Measurements from ENCODE around the gene LAMP2. TPM values are rescaled to one million over a fixed set of nuclear protein-coding genes. Genes with fewer than 3 reads are reported as not detected.

The LAMP2 gene
- 68.5 and 68.7 TPM in 2 replicates for total RNA-seq

DNA sequence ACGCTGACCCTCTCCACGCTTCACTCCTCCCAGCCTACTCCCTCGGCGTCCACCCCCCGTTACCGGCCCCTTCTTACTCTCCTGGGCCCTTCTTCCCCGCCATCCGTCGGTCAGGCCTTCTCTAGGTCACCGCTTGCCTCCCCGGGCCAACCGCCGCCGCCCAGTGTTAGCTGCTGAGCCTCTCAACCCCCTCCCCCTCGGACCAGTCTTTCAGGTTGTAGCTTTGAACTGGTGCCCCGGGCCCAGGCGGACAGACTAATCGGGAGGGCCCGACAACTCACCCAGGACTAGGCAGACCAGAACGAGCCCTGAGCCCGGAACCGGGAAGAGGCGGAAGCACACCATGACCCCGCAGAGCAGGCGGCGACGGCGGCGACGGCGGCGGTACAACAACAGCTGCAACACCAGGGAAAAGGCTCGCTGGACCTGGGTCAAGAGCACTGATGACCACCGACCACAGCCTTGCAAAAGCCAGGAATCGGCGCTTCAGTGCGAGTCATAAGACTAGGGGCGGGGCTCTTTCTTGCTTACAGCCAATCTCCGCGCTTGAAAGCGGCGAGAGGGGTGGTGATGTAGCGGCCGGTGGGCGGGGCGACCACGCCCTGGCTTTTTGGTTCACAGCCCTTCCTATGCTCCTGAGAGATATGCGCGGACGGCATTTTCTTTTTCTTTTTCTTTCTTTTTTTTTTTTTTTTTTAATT is at the start of gene LAMP2:
Gene LAMP2 (minus strand): TSS at position 472 of the 701 bp plus-strand sequence. CDS start 127 bp downstream, at position 345.
- intact Hi-C loops (cut with micrococcal nuclease), result loop anchor here (1.0 kb wide), 2 partner anchors 12 to 17 kb away; no protein-coding TSS in a partner anchor

DNA sequence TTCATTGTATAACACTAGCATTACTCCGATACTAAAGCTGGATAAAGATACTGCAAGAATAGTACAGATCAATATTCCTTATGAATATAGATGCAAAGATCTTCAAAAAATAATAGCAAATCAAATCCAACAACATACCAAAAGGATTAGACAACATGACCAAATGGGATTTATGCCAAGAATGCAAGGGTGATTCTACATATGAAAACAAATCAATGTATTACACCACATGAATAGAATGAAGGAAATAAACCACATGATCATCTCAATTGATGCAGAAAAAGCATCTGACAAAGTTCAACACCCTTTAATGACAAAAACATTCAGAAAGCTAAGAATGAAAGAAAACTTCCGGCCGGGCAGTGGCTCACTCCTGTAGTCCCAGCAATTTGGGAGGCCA is 48.8 kb upstream of the LAMP2 start:
- intact Hi-C loops (cut with micrococcal nuclease), result no loop called here

DNA sequence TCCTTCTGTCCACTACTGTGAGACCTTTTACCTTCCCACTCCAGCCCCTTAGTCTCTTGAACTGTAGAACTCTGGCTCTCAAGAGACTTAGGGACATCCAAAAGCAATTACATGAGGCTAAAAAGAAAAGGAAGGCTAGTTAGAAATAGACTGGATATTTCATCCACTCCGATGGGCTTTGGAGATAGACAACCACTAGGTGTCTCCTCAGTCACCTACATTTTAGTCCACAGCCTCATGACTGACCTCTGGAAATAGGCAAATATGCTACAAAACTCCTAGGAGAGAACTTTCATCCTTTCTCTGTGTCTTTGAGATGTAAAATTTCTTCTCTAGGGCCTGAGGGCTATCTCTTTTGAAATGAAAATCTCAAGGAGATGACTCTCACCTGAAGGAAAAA is 45.1 kb upstream of the LAMP2 start:
- intact Hi-C loops (cut with micrococcal nuclease), result no loop called here

DNA sequence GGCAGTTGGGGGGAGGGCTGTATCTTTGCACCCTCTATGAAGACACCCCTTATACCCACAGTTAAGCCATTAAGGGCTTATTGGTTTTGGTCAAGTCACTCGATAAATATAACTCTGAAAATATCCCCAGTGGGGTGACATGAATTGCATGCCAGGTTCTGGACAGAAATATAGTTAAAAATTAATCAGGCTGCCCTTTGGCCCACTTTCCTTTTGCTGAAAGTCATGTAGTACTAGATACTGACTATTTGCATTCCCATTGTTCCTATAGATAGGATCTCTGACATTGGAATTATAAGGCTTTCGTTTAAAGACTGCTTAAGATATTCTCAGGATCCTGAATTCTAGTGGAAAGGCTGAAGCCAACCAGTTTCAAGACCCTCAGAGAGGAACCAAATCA is 43.5 kb upstream of the LAMP2 start:
- intact Hi-C loops (cut with micrococcal nuclease), result no loop called here

DNA sequence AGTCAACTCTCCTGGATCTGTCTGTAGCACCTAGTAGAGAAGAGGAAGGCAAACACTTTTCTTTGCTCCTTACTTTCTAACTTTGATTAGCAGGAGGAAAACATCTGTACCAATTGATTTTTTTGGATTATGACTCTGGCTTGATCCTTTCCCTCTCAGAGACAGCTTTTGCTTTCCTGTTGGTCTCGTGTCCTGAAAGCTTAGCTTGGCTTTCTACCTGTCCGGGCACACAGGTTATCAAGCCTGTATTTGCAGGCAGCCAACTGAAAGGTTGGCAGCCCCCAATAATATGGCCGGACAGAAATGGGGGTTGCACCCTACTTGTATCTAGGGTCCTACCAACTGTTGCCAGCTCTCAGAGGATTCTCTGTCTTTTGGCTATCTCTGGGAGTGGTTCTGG is 43.1 kb upstream of the LAMP2 start:
- intact Hi-C loops (cut with micrococcal nuclease), result no loop called here

DNA sequence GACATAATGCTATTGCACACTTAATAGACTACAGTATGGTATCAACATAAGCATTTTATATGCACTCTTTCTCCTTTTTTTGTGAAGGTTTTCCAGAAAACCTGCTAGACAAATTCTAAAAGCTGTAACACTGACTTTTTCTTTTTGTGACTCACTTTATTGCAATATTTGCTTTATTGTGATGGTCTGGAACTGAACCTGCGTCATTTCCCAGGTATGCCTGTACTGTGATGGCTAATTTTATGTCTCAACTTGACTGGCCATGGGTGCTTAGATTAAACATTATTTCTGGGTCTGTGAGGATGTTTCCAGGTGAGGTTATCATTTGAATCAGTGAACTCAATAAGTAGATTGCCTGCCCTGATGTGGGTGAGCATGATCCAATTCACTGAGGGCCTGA is 35.5 kb upstream of the LAMP2 start:
- intact Hi-C loops (cut with micrococcal nuclease), result no loop called here

DNA sequence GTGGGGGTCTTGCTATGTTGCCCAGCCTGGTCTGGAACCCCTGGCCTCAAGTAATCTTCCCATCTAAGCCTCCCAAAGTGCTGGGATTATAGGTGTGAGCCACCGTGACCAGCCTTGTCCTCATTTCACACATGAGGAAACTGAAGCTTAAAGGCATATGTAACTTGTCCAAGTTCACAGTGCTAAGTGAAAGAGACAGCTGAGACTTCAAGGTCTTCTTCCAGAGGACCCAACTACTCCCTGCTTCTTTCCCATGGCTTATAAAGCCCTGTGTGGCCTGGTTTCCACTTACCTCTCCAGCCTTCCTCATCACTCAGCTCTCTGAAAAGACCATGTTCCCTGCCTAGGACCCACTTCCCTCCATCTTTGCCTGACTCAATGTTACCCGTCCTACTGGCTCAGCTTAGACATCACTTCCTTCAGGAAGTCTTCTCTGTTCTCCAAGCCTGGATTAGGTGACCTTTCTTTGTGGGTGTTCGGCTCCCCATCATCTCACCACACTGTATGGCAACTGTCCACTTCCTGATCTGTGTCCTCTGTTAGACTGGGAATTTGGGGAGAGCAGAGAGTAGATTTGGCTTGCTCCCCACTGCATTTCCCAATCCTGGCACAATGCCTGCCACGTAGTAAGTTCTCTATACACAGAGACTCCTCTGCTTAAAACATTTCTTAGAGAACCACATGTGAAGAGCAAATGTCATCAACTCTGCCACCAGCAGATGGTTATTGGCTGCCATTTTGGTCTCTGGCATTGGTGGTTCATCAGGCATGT is 30.4 kb upstream of the LAMP2 start:
- intact Hi-C loops (cut with micrococcal nuclease), result loop anchor here (2.0 to 10.0 kb wide), 2 partner anchors 1005 to 1079 kb away; no protein-coding TSS in a partner anchor

DNA sequence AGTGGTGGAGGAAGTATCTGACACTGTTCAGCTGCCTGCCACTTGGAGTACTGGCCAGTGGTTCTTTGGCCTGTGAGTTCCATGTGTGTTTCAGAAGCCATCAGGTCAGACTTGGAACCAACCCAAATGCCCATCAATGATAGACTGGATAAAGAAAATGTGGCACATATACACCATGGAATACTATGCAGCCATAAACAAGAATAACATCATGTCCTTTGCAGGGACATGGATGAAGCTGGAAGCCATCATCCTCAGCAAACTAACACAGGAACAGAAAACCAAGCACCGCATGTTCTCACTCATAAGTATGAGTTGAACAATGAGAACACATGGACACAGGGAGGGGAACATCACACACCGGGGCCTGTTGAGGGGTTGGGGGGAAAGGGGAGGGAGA is 21.0 kb upstream of the LAMP2 start:
- intact Hi-C loops (cut with micrococcal nuclease), result loop anchor here (10.0 kb wide), 1 partner anchor 1015 kb away; no protein-coding TSS in a partner anchor

DNA sequence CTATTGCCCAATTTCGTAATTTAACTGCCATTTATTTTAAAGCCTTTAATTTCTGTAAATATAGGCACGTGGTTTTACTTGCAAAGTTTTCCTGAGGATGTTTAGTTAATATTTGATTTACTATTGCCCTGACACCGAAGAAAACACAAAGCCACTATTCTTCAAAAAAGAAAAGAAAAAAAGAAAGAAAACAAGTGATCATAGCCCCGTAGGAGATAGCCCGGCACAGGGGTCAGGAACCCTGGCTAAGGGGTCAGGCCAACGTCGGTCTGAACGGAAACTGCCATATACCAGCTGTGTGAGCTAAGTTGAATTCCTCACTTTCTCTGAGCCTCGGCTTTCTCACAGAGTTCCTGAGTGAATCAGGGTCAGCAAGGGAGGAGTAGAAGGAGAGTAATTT is 17.7 kb upstream of the LAMP2 start:
- intact Hi-C loops (cut with micrococcal nuclease), result loop anchor here (1.0 to 5.0 kb wide), 5 partner anchors 12 to 821 kb away; partner anchors contain the start of genes C1GALT1C1, LAMP2 and ZBTB33

DNA sequence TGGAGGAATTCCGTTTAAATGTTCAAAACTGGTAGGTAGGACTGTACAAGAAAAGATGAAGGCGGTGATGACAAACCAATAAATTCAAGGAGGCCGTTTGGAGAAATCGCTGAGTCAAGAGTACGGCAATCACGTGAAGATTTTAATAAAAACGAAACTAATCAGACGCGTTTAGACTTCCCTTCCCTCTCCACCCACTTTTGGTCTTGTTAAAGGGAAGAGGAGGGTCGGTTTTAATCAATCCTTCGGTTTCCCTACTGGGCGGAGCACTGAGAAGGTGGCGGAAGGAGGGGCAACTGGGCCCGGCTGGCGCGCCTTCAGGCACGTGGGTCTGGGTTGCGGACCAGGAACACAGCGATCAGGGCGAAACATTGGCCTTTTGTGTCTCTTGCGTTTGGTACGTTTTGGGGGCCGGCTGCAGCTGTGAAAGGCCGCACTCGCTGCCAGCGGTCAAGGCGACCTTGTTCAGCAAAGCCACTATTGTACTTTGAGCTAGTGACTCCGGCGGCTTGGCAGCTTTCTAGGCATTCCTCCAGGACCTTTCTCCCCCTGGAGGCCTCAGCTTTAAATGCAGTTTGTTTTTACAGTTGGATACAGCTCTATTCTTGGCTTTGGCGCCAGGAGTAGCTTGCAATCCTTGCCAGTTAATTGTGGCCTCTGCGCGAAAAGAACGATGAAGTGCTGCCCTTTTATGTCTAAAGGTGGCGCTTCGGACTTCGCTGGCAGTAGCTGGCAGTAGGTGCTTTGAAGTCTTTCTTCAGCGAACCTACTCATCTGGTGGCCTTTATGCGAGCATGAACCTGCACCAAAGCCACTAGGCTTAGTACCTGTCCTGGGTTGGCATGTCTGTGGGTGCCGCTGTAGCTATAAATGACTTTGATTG is 16.8 kb upstream of the LAMP2 start:
- intact Hi-C loops (cut with micrococcal nuclease), result loop anchor here (1.0 to 5.0 kb wide), 7 partner anchors 12 to 821 kb away; partner anchors contain the start of genes C1GALT1C1, LAMP2 and ZBTB33

DNA sequence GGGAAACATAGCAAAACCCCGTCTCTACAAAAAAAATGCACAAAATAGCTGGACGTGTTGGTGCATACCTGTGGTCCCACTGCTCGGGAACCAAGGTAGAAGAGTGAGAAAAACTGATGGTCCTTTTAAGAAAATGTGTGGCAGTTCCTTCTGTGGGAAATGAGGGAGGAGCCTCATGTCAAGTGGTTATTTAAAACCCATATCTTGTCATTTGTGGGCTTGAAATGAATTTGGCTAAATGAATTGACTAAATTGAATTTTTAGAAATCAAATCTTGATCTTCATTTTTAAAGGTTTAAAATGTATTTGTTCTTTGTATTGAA is 16.2 kb upstream of the LAMP2 start:
- intact Hi-C loops (cut with micrococcal nuclease), result loop anchor here (1.0 to 5.0 kb wide), 4 partner anchors 28 to 822 kb away; partner anchors contain the start of gene ZBTB33

DNA sequence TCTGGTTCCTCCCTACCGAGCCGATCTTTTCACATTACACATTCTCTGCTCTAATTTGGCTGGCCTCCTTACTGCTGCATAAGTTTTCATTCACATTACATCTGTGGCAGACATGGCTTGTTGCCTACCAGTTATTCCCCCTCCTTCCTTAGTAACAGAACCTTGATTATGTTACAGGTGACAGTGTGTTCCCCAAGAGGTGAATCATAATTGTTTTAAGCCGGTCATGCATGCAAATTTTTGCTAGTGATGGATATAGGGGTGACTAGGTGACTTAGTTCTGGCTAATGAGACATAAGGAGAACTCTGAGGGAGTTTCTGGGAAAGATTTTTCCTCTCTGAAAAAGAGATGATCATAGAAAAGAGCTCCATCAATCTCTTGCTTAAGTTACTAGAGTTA is 8.4 kb upstream of the LAMP2 start:
- intact Hi-C loops (cut with micrococcal nuclease), result no loop called here

DNA sequence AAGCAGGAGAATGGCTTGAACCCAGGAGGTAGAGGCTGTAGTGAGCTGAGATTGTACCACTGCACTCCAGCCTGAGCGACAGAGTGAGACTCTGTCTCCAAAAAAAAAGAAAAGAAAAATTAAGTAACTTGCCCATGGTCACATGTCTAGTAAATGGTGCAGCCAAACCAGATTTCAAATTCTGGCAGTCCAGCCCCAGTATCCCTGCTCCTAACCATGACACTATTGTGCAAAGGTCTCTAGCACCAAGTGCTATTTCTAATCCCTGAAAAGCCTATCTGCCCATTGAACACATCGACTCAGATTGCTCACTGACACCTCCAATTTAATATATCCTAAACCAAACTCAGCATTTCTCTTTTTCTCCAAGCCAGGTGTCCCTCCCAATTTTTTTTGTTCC is 7.6 kb upstream of the LAMP2 start:
- intact Hi-C loops (cut with micrococcal nuclease), result no loop called here

DNA sequence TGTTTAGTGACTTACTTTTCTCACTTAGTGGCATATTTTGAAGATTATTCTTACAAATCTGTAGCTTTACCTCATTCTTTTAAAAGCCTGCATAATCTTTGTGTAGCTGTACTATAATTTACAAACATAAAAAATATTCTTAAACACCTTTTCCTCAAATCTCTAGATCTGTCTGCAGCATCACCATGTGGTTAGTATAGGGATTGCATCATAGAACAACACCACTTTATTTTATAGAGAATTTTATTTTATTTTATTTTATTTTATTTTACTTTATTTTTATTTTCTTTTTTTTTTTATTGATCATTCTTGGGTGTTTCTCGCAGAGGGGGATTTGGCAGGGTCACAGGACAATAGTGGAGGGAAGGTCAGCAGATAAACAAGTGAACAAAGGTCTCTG is 6.4 kb upstream of the LAMP2 start:
- intact Hi-C loops (cut with micrococcal nuclease), result loop anchor here (1.0 kb wide), 2 partner anchors 95 to 110 kb away; no protein-coding TSS in a partner anchor

DNA sequence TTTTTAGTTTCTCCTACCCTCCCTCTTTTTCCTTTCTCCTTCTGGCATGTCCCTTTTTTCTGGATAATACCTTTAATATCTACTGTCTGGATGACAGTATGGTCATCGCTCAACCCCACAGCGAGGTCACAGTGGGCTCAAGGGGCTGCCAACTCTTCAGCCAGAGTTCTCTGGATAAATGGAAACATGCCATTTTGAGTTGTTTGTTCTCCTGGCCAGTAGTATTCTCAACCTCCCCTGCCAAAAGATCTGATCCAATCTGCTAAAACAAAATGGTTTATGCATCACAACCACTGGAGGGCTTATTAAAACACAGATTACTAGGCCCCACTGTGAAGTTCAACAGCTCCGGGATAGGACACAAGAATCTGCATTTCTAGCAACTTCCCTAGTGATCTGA is 5.0 kb upstream of the LAMP2 start:
- intact Hi-C loops (cut with micrococcal nuclease), result loop anchor here (5.0 kb wide), 1 partner anchor 167 kb away; no protein-coding TSS in a partner anchor

DNA sequence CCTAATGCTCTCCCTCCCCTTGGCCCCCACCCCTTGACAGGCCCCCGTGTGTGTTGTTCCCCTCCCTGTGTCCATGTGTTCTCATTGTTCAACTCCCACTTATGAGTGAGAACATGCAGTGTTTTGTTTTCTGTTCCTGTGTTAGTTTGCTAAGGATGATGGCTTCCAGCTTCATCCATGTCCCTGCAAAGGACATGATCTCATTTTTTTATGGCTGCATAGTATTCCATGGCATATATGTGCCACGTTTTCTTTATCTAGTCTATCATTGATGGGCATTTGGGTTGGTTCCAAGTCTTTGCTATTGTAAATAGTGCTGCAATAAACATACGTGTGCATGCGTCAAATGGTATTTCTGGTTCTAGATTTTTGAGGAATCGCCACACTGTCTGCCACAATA is 561 bp upstream of the LAMP2 start:
- intact Hi-C loops (cut with micrococcal nuclease), result loop anchor here (1.0 to 5.0 kb wide), 3 partner anchors 12 to 162 kb away; no protein-coding TSS in a partner anchor

DNA sequence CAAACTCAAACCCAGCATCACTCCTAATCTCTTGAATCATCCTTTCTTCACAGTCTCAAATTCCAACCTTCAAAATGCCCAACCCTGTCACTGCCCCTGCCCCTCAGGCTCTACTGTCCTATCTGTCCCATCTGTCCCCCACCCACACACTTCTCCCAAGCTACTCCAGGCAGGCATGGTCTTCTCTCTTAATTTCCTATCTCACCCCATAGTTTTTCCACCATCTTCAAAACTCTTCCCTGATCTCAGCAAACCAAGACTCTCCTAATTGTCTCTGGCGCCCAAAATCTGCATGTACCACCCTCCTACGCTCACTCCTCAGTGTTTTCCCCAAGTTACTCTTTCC is 644 bp downstream of the LAMP2 start:
- intact Hi-C loops (cut with micrococcal nuclease), result no loop called here

DNA sequence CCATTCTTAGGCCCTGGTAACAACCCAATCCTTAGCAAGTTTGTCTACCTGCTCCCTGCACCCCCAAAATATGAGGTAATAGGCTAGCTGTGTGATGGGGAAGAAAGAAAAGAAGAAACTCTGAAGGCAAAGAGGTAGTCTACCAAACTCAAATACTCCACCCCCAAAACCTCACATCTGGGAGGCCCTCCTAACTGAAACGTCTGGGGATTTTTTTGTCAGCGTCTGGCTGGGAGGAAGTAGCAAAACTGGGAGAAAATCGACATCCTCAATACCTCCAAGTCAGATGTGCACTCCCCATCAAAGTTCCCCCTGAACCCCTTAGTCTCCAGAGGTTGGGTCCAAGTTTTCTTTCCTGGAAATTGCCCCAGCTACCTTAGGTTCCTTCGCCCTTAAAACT is 1.0 kb downstream of the LAMP2 start:
- intact Hi-C loops (cut with micrococcal nuclease), result no loop called here

DNA sequence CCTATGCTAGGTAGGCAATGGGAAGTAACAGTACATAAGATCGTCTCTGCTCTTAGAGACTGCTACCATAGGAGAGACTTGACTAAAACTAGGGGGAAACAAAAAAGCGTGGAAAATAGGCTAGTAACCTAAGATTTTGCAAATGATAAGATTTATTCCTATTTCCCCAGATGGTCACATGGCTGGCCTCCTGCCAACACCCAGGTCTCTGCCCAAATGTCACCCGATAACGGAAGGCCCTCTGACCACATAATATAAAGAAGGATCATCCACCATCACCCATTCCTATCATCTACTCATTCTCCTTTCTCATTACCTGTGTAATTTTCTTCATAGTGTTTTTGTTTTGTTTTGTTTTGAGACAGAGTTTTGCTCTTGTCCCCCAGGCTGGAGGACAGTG is 4.7 kb downstream of the LAMP2 start:
- intact Hi-C loops (cut with micrococcal nuclease), result no loop called here

DNA sequence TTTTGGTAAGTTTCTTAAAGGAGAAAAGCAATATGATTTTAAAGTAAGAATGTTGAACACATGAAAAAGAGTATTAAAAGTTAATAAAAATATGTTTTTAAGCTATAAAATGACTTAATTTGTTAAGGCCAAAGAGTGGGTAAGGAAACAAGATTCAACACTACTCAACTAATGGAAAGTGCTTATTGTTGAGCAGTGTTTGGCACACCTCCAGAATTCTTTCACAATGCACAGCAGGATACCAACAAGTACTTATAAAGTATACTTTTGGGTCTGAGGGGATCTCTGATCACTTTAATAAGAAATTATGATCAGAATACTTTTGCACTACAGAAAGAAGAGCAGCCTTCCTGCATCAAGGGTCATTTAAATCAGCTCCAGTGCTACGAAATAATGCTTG is 5.9 kb downstream of the LAMP2 start:
- intact Hi-C loops (cut with micrococcal nuclease), result no loop called here

DNA sequence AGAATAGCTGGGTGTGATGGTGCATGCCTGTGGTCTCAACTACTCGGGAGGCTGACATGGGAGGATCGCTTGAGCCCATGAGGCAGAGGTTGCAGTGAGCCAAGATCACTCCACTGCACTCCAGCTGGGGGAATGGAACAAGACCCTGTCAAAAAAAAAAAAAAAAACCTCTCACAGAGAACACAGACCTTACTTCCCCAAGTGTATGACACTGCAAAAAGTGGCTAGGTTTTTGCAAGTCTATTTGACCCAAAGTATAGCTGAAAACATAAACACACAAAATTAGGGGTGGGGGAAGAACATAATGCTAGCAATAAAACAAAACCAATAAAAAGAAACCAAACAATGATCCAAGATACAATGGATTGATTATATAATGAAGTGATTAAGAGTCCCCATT is 6.7 kb downstream of the LAMP2 start:
- intact Hi-C loops (cut with micrococcal nuclease), result no loop called here

All from T-helper 1 cell treated with Interleukin-12 subunit alpha and Interleukin-12 subunit beta and Interleukin-4 antibody, amounts not matched to agents 30 ng/mL and 1 ng/mL, for 36 hours (primary cell).